Liver (tissue), 9 donors: ENCODE data around the gene ACAD8. TPM values are rescaled to one million over a fixed set of nuclear protein-coding genes. Genes with fewer than 3 reads are reported as not detected.
"Not testable (repeated sequence)": the region's sequence is repeated elsewhere in the genome, so short reads cannot be mapped to it uniquely, and the experiment has no call there.

Source experiments
- DNase-seq: peaks from one replicate; pipeline ENCODE4 v3.0.0-alpha.2; 2017; ENCODE audit warnings: low spot score
- H3K27ac ChIP-seq, 2 donors: one replicate each; pipeline ENCODE4 v1.7.0; 2013; ENCODE audit warnings: inconsistent platforms in 2 of 2, low read length in 2 of 2, control low read depth in 1 of 2, low read depth in 1 of 2, mild to moderate bottlenecking in 1 of 2
- H3K27me3 ChIP-seq, 4 donors: one replicate each; pipeline versions ENCODE4 v1.6.1 to v1.7.0; 2013; ENCODE audit warnings: low read length in 3 of 4, inconsistent platforms in 1 of 4, mild to moderate bottlenecking in 1 of 4, moderate library complexity in 1 of 4; ENCODE audit not compliant: control insufficient read depth in 4 of 4, insufficient read depth in 4 of 4
- H3K36me3 ChIP-seq, 4 donors: one replicate each; pipeline versions ENCODE4 v1.6.1 to v1.7.0; 2013; ENCODE audit warnings: low read length in 3 of 4, mild to moderate bottlenecking in 3 of 4, low read depth in 1 of 4, moderate library complexity in 1 of 4; ENCODE audit not compliant: control insufficient read depth in 4 of 4, insufficient read depth in 3 of 4
- H3K4me1 ChIP-seq, 4 donors: one replicate each; pipeline versions ENCODE4 v1.6.1 to v1.7.0; 2013; ENCODE audit warnings: low read length in 3 of 4, mild to moderate bottlenecking in 3 of 4, moderate library complexity in 1 of 4; ENCODE audit not compliant: control insufficient read depth in 4 of 4, insufficient read depth in 4 of 4
- H3K4me3 ChIP-seq, 3 donors: one replicate each; pipeline versions ENCODE4 v1.6.1 to v1.7.0; 2013; ENCODE audit warnings: low read length in 3 of 3, control low read depth in 1 of 3, low read depth in 1 of 3, mild to moderate bottlenecking in 1 of 3
- H3K9ac ChIP-seq, 2 donors: one replicate each; pipeline ENCODE4 v1.7.0; 2013; ENCODE audit warnings: low read length in 2 of 2, mild to moderate bottlenecking in 2 of 2, moderate library complexity in 2 of 2, control low read depth in 1 of 2, low read depth in 1 of 2
- H3K9me3 ChIP-seq, 4 donors: one replicate each; pipeline versions ENCODE4 v1.6.1 to v1.7.0; 2013; ENCODE audit warnings: low read length in 3 of 4; ENCODE audit not compliant: control insufficient read depth in 4 of 4
- CTCF ChIP-seq: fragments of 150-350 bp; IDR thresholded peaks from 2 replicates; pipeline ENCODE4 v1.5.1; 2017; ENCODE audit warnings: improper control_type of control experiment, low read depth, low read length; ENCODE audit not compliant: missing input control
- EGR1 ChIP-seq, 2 donors: IDR thresholded peaks; 2 replicates each; pipeline ENCODE4 v1.6.1; 2016 to 2018; ENCODE audit warnings: antibody characterized with exemption in 2 of 2, low read depth in 2 of 2
- FOXA1 ChIP-seq: IDR thresholded peaks from 2 replicates; pipeline ENCODE4 v1.6.1; 2016; ENCODE audit warnings: antibody characterized with exemption
- FOXA2 ChIP-seq: IDR thresholded peaks from 2 replicates; pipeline ENCODE4 v1.6.1; 2016; ENCODE audit warnings: antibody characterized with exemption
- HNF4A ChIP-seq, 2 donors: conservative IDR thresholded peaks; 2 replicates each; pipeline ENCODE4 v1.6.1; 2016; ENCODE audit warnings: antibody characterized with exemption in 2 of 2, mild to moderate bottlenecking in 2 of 2
- HNF4G ChIP-seq: IDR thresholded peaks from 2 replicates; pipeline ENCODE4 v1.6.1; 2016; ENCODE audit warnings: antibody characterized with exemption
- JUND ChIP-seq, 2 donors: IDR thresholded peaks; 2 replicates each; pipeline ENCODE4 v1.6.1; 2016; ENCODE audit warnings: antibody characterized with exemption in 2 of 2
- NR2F2 ChIP-seq: IDR thresholded peaks from 2 replicates; pipeline ENCODE4 v1.6.1; 2016; ENCODE audit warnings: antibody characterized with exemption
- RAD21 ChIP-seq, 2 donors: IDR thresholded peaks; 2 replicates each; pipeline ENCODE4 v1.6.1; 2016; ENCODE audit warnings: antibody characterized with exemption in 2 of 2, mild to moderate bottlenecking in 2 of 2
- RXRA ChIP-seq, 2 donors: IDR thresholded peaks; 2 replicates each; pipeline ENCODE4 v1.6.1; 2017 to 2018; ENCODE audit warnings: antibody characterized with exemption in 2 of 2, mild to moderate bottlenecking in 1 of 2
- SP1 ChIP-seq: IDR thresholded peaks from 2 replicates; pipeline ENCODE4 v1.6.1; 2018; ENCODE audit warnings: antibody characterized with exemption, mild to moderate bottlenecking
- TAF1 ChIP-seq: conservative IDR thresholded peaks from 2 replicates; pipeline ENCODE4 v1.6.1; 2016; ENCODE audit warnings: antibody characterized with exemption, mild to moderate bottlenecking
- YY1 ChIP-seq: IDR thresholded peaks from 2 replicates; pipeline ENCODE4 v1.6.1; 2016; ENCODE audit warnings: antibody characterized with exemption, mild to moderate bottlenecking
- ZBTB33 ChIP-seq: IDR thresholded peaks from 2 replicates; pipeline ENCODE4 v1.6.1; 2016; ENCODE audit warnings: antibody characterized with exemption
- WGBS: extraction: QIAGEN DNeasy Blood & Tissue Kit; methylation state at CpG from one replicate; pipeline ENCODE4 v1.1.7; 2013; 5-methylcytosine and 5-hydroxymethylcytosine counted together
- polyA plus RNA-seq, 2 donors: library from polyadenylated mRNA; stranded (reverse) in 1 of 2; unstranded in 1 of 2; fragments of 200-250 nt in 1 of 2; fragments of >200 nt in 1 of 2; fragmentation: Nextera tagmentation in 1 of 2; extraction: Ambion mirVana in 1 of 2; gene quantifications; one replicate each; pipeline versions ENCODE4 v1.2.1 to v1.2.3, GENCODE V29; 2013 to 2015
- total RNA-seq, 2 donors: library from RNA; depleted of rRNA; stranded (reverse); fragments of >200 nt; gene quantifications; one replicate each; pipeline ENCODE4 v1.2.3, GENCODE V29; 2014
- TF ChIP-seq, protein P1 (sequence below): IDR thresholded peaks from 2 replicates; pipeline ENCODE4 v1.6.1; 2016; ENCODE audit warnings: antibody characterized with exemption
- donor health status: healthy.
- donor health status: healthy.
- donor health status: healthy.
- donor health status: healthy.
- donor health status: healthy.

ACAD8 gene
- total and polyA plus RNA-seq, 4 donors: 14.1 to 32.2 (median 27.1) TPM

GRCh38 chr11:134284349-134284748 lies 31.0 kb downstream of the ACAD8 start:
- not testable (repeated sequence) for H3K27me3 ChIP-seq, H3K36me3 ChIP-seq, H3K27ac ChIP-seq, H3K4me3 ChIP-seq, DNase-seq, H3K9ac ChIP-seq, H3K4me1 ChIP-seq, H3K9me3 ChIP-seq
- 90% methylated on average over 5 of the region's 5 CpGs for WGBS

DNA sequence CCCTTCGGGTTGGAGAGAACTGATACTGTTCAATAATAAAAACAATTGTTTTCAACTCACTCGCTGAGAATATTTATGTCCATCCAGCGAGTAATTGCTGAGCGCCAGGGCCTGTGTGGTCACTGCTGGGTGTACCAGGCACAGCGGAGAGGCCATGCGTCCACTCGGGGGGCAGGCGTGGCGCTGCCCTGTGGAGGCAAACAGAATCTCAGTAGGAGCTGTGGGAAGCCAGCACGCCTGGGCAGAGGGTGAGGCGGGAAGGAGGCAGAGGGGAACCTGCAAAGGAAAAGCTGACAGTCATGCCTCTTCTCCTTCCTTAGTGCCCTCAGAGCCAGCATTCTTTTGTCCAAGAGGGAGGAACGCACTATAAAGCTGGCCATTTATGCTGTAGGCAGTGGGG lies 34.2 kb downstream of the ACAD8 start:
- Histone ChIP-seq H3K36me3 (no peaks in the 10 kb centered on the region), H3K9ac (no peak overlapping the region), H3K4me1 (no peaks in the 10 kb centered on the region), H3K27me3 (no peaks in the 10 kb centered on the region), H3K27ac (no peak overlapping the region), H3K4me3 (no peak overlapping the region), H3K9me3 (no peaks in the 10 kb centered on the region)
- TF ChIP-seq CTCF (no peak), FOXA2 (no peak)
- no peak for DNase-seq
- 91% methylated on average over 12 of the region's 12 CpGs for WGBS

- WGBS: 94% methylated on average over 13 of the region's 13 CpGs
- DNase-seq: no peak
- Histone ChIP-seq H3K4me3 (no peak overlapping the region), H3K4me1 (no peaks in the 10 kb centered on the region), H3K27ac (no peak overlapping the region), H3K27me3 (peaks cover 0 to under 1% (median 0%) of the 10 kb centered on the region in 4 donors), H3K9me3 (no peaks in the 10 kb centered on the region), H3K9ac (no peak overlapping the region), H3K36me3 (no peaks in the 10 kb centered on the region)
- TF ChIP-seq RAD21 (IDR thresholded peaks at IDR 0.05) (no peak), EGR1 (IDR thresholded peaks at IDR 0.05; ENCODE audit: low read depth in 2 of 2) (no peak), SP1 (no peak), YY1 (no peak), HNF4A (conservative IDR thresholded peaks at IDR 0.05) (no peak), ZBTB33 (no peak), RXRA (IDR thresholded peaks at IDR 0.05) (no peak), FOXA2 (no peak), JUND (IDR thresholded peaks at IDR 0.05) (no peak)
These were observed 35.1 kb downstream of the ACAD8 start for GRCh38 chr11:134288486-134288885.

DNA sequence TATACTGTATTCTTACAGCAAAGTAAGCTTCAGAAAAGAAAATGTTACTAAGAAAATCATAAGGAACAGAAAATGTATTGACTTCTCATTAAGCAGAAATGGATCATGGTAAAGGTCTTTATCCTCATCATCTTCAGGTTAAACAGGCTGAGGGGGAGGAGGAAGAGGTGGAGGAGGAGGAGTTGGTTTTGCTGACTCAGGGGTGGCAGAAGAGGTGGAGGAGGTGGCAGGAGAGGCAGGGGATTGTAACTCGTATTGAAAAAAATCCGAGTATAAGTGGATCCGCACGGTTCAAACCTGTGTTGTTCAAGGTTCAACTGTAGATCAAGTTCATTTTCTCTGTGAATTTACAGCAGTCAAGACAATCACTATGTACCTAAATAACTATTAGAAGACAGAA lies 35.8 kb downstream of the ACAD8 start:
- DNase-seq: no peak
- Histone ChIP-seq H3K9me3 (no peaks in the 10 kb centered on the region), H3K4me3 (no peak overlapping the region), H3K27ac (no peak overlapping the region), H3K4me1 (no peaks in the 10 kb centered on the region), H3K9ac (no peak overlapping the region), H3K36me3 (no peaks in the 10 kb centered on the region), H3K27me3 (peaks cover 0 to 4% (median 0%) of the 10 kb centered on the region in 4 donors)
- WGBS: 81% methylated on average over 4 of the region's 4 CpGs
- TF ChIP-seq EGR1 (IDR thresholded peaks at IDR 0.05; ENCODE audit: low read depth in 2 of 2) (no peak), NR2F2 (no peak), HNF4G (no peak), JUND (IDR thresholded peaks at IDR 0.05) (no peak), HNF4A (conservative IDR thresholded peaks at IDR 0.05) (no peak), ZBTB33 (no peak), SP1 (no peak), FOXA2 (no peak), TAF1 (no peak), RXRA (IDR thresholded peaks at IDR 0.05) (no peak), FOXA1 (no peak), CTCF (no peak)
- TF ChIP-seq, protein P1, sequence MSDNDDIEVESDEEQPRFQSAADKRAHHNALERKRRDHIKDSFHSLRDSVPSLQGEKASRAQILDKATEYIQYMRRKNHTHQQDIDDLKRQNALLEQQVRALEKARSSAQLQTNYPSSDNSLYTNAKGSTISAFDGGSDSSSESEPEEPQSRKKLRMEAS: no peak
